B cell (primary cell): ENCODE measurements around the gene SMARCAD1. TPM values are rescaled to one million over a fixed set of nuclear protein-coding genes. Genes with fewer than 3 reads are reported as not detected.

ENCODE experiments used
- ATAC-seq: fragments of 200-7000 bp; cut with Tn5 transposase; one replicate; pipeline ENCODE4 v1.10.0; 2021; ENCODE audit warnings: low read depth, mild to moderate bottlenecking, moderate number of reproducible peaks, moderate library complexity
- CTCF ChIA-PET: fragments of 350-600 bp; sonication (Branson Sonifier 250); formaldehyde crosslinking; loops from one replicate; lab custom pipeline; 2021; ENCODE audit warnings: antibody characterized with exemption, inconsistent platforms; lab: Charles Lee
- POLR2A ChIA-PET: fragments of 350-600 bp; sonication (Branson Sonifier 250); formaldehyde crosslinking; loops from one replicate; lab custom pipeline; 2021; ENCODE audit warnings: antibody characterized with exemption; lab: Charles Lee
- DNase-seq: peaks from one replicate; pipeline ENCODE4 v3.0.0; 2013
- H2AFZ ChIP-seq: 2 replicates; pipeline ENCODE4 v1.6.1; 2012; ENCODE audit warnings: mild to moderate bottlenecking, low read depth, low read length; ENCODE audit not compliant: insufficient read depth, poor library complexity, severe bottlenecking
- H3K27ac ChIP-seq, 2 donors: 1 replicate in 1 of 2; 2 replicates in 1 of 2; pipeline ENCODE4 v1.5.1; 2012 to 2013; ENCODE audit warnings: low read length in 2 of 2, mild to moderate bottlenecking in 2 of 2, moderate library complexity in 1 of 2
- H3K27me3 ChIP-seq, 4 experiments: fragments of 200-600 bp in 1 of 4; sonication (generic) in 1 of 4; replicated peaks in 1 of 4; 1 replicate in 2 of 4; 2 replicates in 2 of 4; pipeline versions ENCODE4 v1.6.1 to v1.7.0; 2013 to 2016; ENCODE audit warnings: low read length in 3 of 4, mild to moderate bottlenecking in 2 of 4, mixed read lengths in 1 of 4, moderate library complexity in 1 of 4; ENCODE audit not compliant: insufficient read depth in 4 of 4, control insufficient read depth in 3 of 4; ENCODE audit errors: control extremely low read depth in 1 of 4
- H3K36me3 ChIP-seq, 2 experiments: replicated peaks in 1 of 2; 1 replicate in 1 of 2; 2 replicates in 1 of 2; pipeline versions ENCODE4 v1.6.1 to v1.7.1; 2013; ENCODE audit warnings: low read length in 1 of 2; ENCODE audit not compliant: insufficient read depth in 2 of 2, control insufficient read depth in 1 of 2; ENCODE audit errors: control extremely low read depth in 1 of 2, extremely low read depth in 1 of 2
- H3K4me1 ChIP-seq, 2 donors: fragments of 200-600 bp in 1 of 2; sonication (generic) in 1 of 2; 1 replicate in 1 of 2; 2 replicates in 1 of 2; pipeline versions ENCODE4 v1.5.1 to v1.6.1; 2013 to 2017; ENCODE audit warnings: low read length in 2 of 2; ENCODE audit not compliant: control insufficient read depth in 2 of 2, insufficient read depth in 2 of 2
- H3K4me2 ChIP-seq: replicated peaks from 2 replicates; pipeline ENCODE3; 2012; ENCODE audit warnings: mild to moderate bottlenecking, low read depth, low read length; ENCODE audit not compliant: poor library complexity, severe bottlenecking
- H3K4me3 ChIP-seq, 5 experiments: fragments of 200-600 bp in 1 of 5; sonication (generic) in 1 of 5; 1 replicate in 3 of 5; 2 replicates in 2 of 5; pipeline versions ENCODE4 v1.5.1 to v1.7.0; 2011 to 2016; ENCODE audit warnings: low read length in 4 of 5, mild to moderate bottlenecking in 4 of 5, low read depth in 2 of 5, control low read depth in 1 of 5, moderate library complexity in 1 of 5; ENCODE audit not compliant: insufficient read depth in 1 of 5; ENCODE audit errors: control extremely low read depth in 1 of 5, extremely low read depth in 1 of 5
- H3K79me2 ChIP-seq: fragments of 200-600 bp; sonication (generic); one replicate; pipeline ENCODE4 v1.6.0; 2016; ENCODE audit warnings: low read length; ENCODE audit not compliant: control insufficient read depth, insufficient read depth
- H3K9ac ChIP-seq: fragments of 200-600 bp; sonication (generic); 2 replicates; pipeline ENCODE4 v1.6.1; 2017; ENCODE audit warnings: mild to moderate bottlenecking, low read length, moderate library complexity
- H3K9me3 ChIP-seq, 3 donors: one replicate each; pipeline versions ENCODE4 v1.6.1 to v1.7.1; 2013; ENCODE audit warnings: low read length in 2 of 3; ENCODE audit not compliant: control insufficient read depth in 2 of 3, insufficient read depth in 1 of 3; ENCODE audit errors: control extremely low read depth in 1 of 3
- H4K20me1 ChIP-seq: 2 replicates; pipeline ENCODE4 v1.6.0; 2012; ENCODE audit warnings: mild to moderate bottlenecking, low read length; ENCODE audit not compliant: insufficient read depth, control insufficient read depth, poor library complexity, severe bottlenecking
- H3K27ac Mint-ChIP-seq: one replicate; pipeline ENCODE4 v1.8.0; 2021; ENCODE audit warnings: mixed read lengths
- H3K27me3 Mint-ChIP-seq: one replicate; pipeline ENCODE4 v1.8.0; 2021; ENCODE audit warnings: mixed read lengths
- H3K4me1 Mint-ChIP-seq: one replicate; pipeline ENCODE4 v1.8.0; 2021; ENCODE audit warnings: mixed read lengths
- H3K4me3 Mint-ChIP-seq: one replicate; pipeline ENCODE4 v1.8.0; 2021; ENCODE audit warnings: mixed read lengths
- H3K9me3 Mint-ChIP-seq: one replicate; pipeline ENCODE4 v1.8.0; 2022; ENCODE audit warnings: mixed read lengths; ENCODE audit not compliant: insufficient read depth
- EZH2 ChIP-seq: IDR thresholded peaks from 2 replicates; pipeline ENCODE4 v1.6.1; 2012; ENCODE audit warnings: borderline replicate concordance, low read depth, mild to moderate bottlenecking, moderate library complexity, low read length; ENCODE audit not compliant: insufficient read depth, poor library complexity, severe bottlenecking
- WGBS: methylation state at CpG from one replicate; pipeline ENCODE4 v1.1.5; 2013; ENCODE audit warnings: missing lambda C conversion rate; ENCODE audit not compliant: insufficient coverage; 5-methylcytosine and 5-hydroxymethylcytosine counted together
- intact Hi-C: fragments of 100-400 bp; cut with micrococcal nuclease; formaldehyde crosslinking; loops from one replicate; pipeline ENCODE4 v1.10.0; 2022
- polyA plus RNA-seq: library from polyadenylated mRNA; depleted of rRNA; stranded (reverse); fragments of >200 nt; gene quantifications from 2 replicates; pipeline ENCODE4 v1.2.3, GENCODE V29; 2012
- total RNA-seq, 2 donors: library from RNA; stranded (reverse); fragments of 120-200 nt in 1 of 2; gene quantifications; 1 replicate in 1 of 2; 2 replicates in 1 of 2; pipeline versions ENCODE4 v1.2.3 to v1.2.4, GENCODE V29; 2013 to 2022
- TF ChIP-seq, protein P1 (sequence below): fragments of 200-600 bp; IDR thresholded peaks from one replicate; pipeline ENCODE4 v1.8.0; 2022; ENCODE audit warnings: antibody characterized with exemption, mild to moderate bottlenecking

Gene SMARCAD1
- total and polyA plus RNA-seq, 2 donors (not counting 1 experiment from before 2014, with no cell fraction given) = 8.2 to 26.7 TPM

DNA sequence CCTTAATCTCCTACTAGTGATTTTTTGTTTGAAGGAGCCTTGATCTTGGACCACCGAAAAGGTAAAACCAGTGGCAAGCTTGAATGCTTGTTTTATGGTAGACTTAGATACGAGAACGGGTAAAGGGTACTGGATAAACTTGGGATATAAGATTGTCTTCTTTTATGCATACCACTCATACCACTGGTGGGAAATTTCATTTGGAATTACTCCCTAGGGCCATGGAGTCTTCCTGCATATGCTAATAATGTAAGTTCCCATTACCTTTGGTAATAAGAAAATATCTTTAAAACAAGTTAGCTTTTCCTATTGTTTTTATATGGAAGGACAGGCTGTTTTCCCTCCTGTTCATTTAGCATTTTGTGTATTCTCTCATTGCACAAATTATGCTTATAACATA lies 11.7 kb downstream of the SMARCAD1 start:
- Mint-ChIP-seq H3K27me3 (no peaks in the 10 kb centered on the region), H3K4me1 (peaks cover 7% of the 10 kb centered on the region), H3K9me3 (no peaks in the 10 kb centered on the region), H3K27ac (no peak overlapping the region), H3K4me3 (no peak overlapping the region)
- WGBS = no CpG with 5 or more reads among the region's 3 CpGs
- H3K36me3 ChIP-seq = peaks cover 0 to 13% of the 10 kb centered on the region in 2 experiments
- ATAC-seq (no peak), DNase-seq (no peak)
- ChIA-PET POLR2A (no interaction called here), CTCF (no interaction called here)
- no peak overlapping the region for H3K9ac ChIP-seq
- intact Hi-C loops = no loop called here
- peaks cover 35% of the 10 kb centered on the region for H3K79me2 ChIP-seq
- H3K4me3 ChIP-seq = no peak overlapping the region
- no peak overlapping the region for H3K4me2 ChIP-seq
- no peak overlapping the region for H3K27ac ChIP-seq
- no peaks in the 10 kb centered on the region for H3K27me3 ChIP-seq
- TF ChIP-seq EZH2 = no peak
- TF ChIP-seq, protein P1, sequence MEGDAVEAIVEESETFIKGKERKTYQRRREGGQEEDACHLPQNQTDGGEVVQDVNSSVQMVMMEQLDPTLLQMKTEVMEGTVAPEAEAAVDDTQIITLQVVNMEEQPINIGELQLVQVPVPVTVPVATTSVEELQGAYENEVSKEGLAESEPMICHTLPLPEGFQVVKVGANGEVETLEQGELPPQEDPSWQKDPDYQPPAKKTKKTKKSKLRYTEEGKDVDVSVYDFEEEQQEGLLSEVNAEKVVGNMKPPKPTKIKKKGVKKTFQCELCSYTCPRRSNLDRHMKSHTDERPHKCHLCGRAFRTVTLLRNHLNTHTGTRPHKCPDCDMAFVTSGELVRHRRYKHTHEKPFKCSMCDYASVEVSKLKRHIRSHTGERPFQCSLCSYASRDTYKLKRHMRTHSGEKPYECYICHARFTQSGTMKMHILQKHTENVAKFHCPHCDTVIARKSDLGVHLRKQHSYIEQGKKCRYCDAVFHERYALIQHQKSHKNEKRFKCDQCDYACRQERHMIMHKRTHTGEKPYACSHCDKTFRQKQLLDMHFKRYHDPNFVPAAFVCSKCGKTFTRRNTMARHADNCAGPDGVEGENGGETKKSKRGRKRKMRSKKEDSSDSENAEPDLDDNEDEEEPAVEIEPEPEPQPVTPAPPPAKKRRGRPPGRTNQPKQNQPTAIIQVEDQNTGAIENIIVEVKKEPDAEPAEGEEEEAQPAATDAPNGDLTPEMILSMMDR = no peak
- H2AFZ ChIP-seq = no peak overlapping the region
- no peaks in the 10 kb centered on the region for H3K4me1 ChIP-seq
- H3K9me3 ChIP-seq = no peaks in the 10 kb centered on the region
- peaks cover 16% of the 10 kb centered on the region for H4K20me1 ChIP-seq

DNA sequence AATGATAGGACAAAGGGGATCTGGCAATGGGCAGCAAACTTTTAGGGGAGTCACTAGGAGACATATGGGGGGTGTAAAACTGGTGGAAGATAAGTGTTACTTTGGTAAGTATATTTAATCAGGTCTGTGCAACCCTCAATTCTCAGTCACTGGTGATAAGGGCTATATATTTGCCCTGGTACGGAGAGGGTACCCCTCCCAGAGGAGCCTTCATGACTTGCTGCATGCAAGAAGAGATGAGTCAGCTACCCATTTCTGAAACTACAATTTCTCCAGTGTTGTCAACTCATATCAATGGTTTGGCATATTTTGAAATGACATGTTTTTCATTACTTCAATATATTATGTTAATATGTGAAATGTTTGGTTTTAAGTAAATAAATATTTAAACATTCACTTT lies 14.3 kb downstream of the SMARCAD1 start:
- Histone ChIP-seq H3K4me2 (no peak overlapping the region), H3K4me3 (no peak overlapping the region), H3K36me3 (peaks cover 0 to 7% of the 10 kb centered on the region in 2 experiments), H3K79me2 (peaks cover 26% of the 10 kb centered on the region), H3K9me3 (no peaks in the 10 kb centered on the region), H4K20me1 (peaks cover 9% of the 10 kb centered on the region), H3K27me3 (no peaks in the 10 kb centered on the region), H3K27ac (no peak overlapping the region), H2AFZ (no peak overlapping the region), H3K4me1 (peaks cover 0 to 5% of the 10 kb centered on the region in 2 donors), H3K9ac (no peak overlapping the region)
- POLR2A ChIA-PET = no interaction called here
- intact Hi-C loops = no loop called here
- no peaks in the 10 kb centered on the region for H3K27me3 Mint-ChIP-seq
- DNase-seq = no peak
- no peak overlapping the region for H3K27ac Mint-ChIP-seq
- TF ChIP-seq EZH2 = no peak
- TF ChIP-seq, protein P1 = no peak
- H3K4me1 Mint-ChIP-seq = peaks cover 19% of the 10 kb centered on the region
- H3K4me3 Mint-ChIP-seq = no peak overlapping the region
- no peak for ATAC-seq
- CTCF ChIA-PET = no interaction called here
- WGBS = 40% methylated on average over 1 of the region's 1 CpG
- no peaks in the 10 kb centered on the region for H3K9me3 Mint-ChIP-seq
